SK-N-SH (cell line): ENCODE measurements around the gene OSBPL10.

Source experiments
- CHD2 ChIP-seq: fragments of 150-350 bp; IDR thresholded peaks from 2 replicates; pipeline ENCODE4 v1.6.1; 2018; ENCODE audit warnings: low read length; ENCODE audit not compliant: partially characterized antibody
- CTCF ChIP-seq: fragments of 200-600 bp; sonication (generic); IDR thresholded peaks from 2 replicates; pipeline ENCODE4 v1.6.1; 2017; ENCODE audit warnings: antibody characterized with exemption, mild to moderate bottlenecking, moderate library complexity
- EP300 ChIP-seq, 2 experiments: IDR thresholded peaks; 2 replicates each; pipeline versions ENCODE4 v1.4.0 to v1.6.1; 2012; ENCODE audit warnings: borderline replicate concordance in 1 of 2, low read depth in 1 of 2, low read length in 1 of 2
- MXI1 ChIP-seq: IDR thresholded peaks from 2 replicates; pipeline ENCODE4 v1.6.1; 2012; ENCODE audit warnings: mild to moderate bottlenecking, low read depth, low read length, improper control_type of control experiment
- NFIC ChIP-seq: IDR thresholded peaks from 2 replicates; pipeline ENCODE4 v1.4.0; 2012; ENCODE audit warnings: borderline replicate concordance
- RAD21 ChIP-seq: IDR thresholded peaks from 2 replicates; pipeline ENCODE4 v1.6.1; 2012; ENCODE audit warnings: mild to moderate bottlenecking, low read length
- USF1 ChIP-seq: IDR thresholded peaks from 2 replicates; pipeline ENCODE4 v1.4.0; 2012; ENCODE audit warnings: low read depth, borderline replicate concordance
- USF2 ChIP-seq: fragments of 150-350 bp; IDR thresholded peaks from 2 replicates; pipeline ENCODE4 v1.6.1; 2017; ENCODE audit warnings: antibody characterized with exemption, low read length, low read depth, borderline replicate concordance

GRCh38 chr3:31968369-31968926 lies 12.6 kb downstream of the OSBPL10 start:
- TF ChIP-seq RAD21 (no peak), CTCF (no peak), USF1 (no peak), EP300 (IDR thresholded peaks at IDR 0.05; ENCODE audit: borderline replicate concordance in 1 of 2, low read depth in 1 of 2, low read length in 1 of 2) (no peak), CHD2 (no peak), NFIC (no peak), USF2 (no peak), MXI1 (no peak)
